ENCODE measurements around the gene DDX49.
"Not testable (repeated sequence)": the region's sequence is repeated elsewhere in the genome, so short reads cannot be mapped to it uniquely, and the experiment has no call there.

The DDX49 gene

GRCh38 chr19:18910010-18910409, 9.5 kb upstream of the DDX49 start:
- no peak for TF ChIP-seq CTCF (IDR thresholded peaks at IDR 0.05; ENCODE audit: borderline replicate concordance, insufficient read depth, low read depth, low read length)
- no peak overlapping the region for H3K4me3 ChIP-seq (ENCODE audit: low read depth, low read length)

GRCh38 chr19:18910801-18911436, 8.6 kb upstream of the DDX49 start:
- TF ChIP-seq CTCF (IDR thresholded peaks at IDR 0.05; ENCODE audit: borderline replicate concordance, insufficient read depth, low read depth, low read length), result no peak

GRCh38 chr19:18912933-18913332, 6.6 kb upstream of the DDX49 start:
- H3K4me3 ChIP-seq (ENCODE audit: low read depth, low read length), result no peak overlapping the region
- no peak for TF ChIP-seq CTCF (IDR thresholded peaks at IDR 0.05; ENCODE audit: borderline replicate concordance, insufficient read depth, low read depth, low read length)

More at GRCh38 chr19:18910801-18911436, 8.6 kb upstream of the DDX49 start:
- H3K4me3 ChIP-seq (ENCODE audit: low read depth, low read length), result no peak overlapping the region

- no peak overlapping the region for H3K4me3 ChIP-seq (ENCODE audit: low read depth, low read length)
- TF ChIP-seq CTCF (IDR thresholded peaks at IDR 0.05; ENCODE audit: borderline replicate concordance, insufficient read depth, low read depth, low read length), result no peak
Observed at GRCh38 chr19:18913466-18913865, 6.0 kb upstream of the DDX49 start.

- no peak overlapping the region for H3K4me3 ChIP-seq (ENCODE audit: low read depth, low read length)
- TF ChIP-seq CTCF (IDR thresholded peaks at IDR 0.05; ENCODE audit: borderline replicate concordance, insufficient read depth, low read depth, low read length), result 0 out of 2 replicates have a peak, but pooled peaks have one; percentile 22
Observed at GRCh38 chr19:18915639-18916038, 3.9 kb upstream of the DDX49 start.

- H3K4me3 ChIP-seq (ENCODE audit: low read depth, low read length), result not testable (repeated sequence)
Observed at GRCh38 chr19:18917593-18917992, 1.9 kb upstream of the DDX49 start.

- no peak for TF ChIP-seq CTCF (IDR thresholded peaks at IDR 0.05; ENCODE audit: borderline replicate concordance, insufficient read depth, low read depth, low read length)
- H3K4me3 ChIP-seq (ENCODE audit: low read depth, low read length), result peak overlapping the region; percentile 95
Observed at GRCh38 chr19:18919900-18920214, 342 bp downstream of the DDX49 start.

- H3K4me3 ChIP-seq (ENCODE audit: low read depth, low read length), result peak overlapping the region; percentile 95
- TF ChIP-seq CTCF (IDR thresholded peaks at IDR 0.05; ENCODE audit: borderline replicate concordance, insufficient read depth, low read depth, low read length), result no peak
Observed at GRCh38 chr19:18920400-18920799, 885 bp downstream of the DDX49 start.
